Measurements from ENCODE around the gene ALX3.

Gene ALX3

GRCh38 chr1:110017792-110018191 lies 52.7 kb downstream of the ALX3 start:
- FAIRE-seq (no peak), DNase-seq (ENCODE audit: insufficient read length, low spot score) (no peak)
- TF ChIP-seq CTCF (IDR thresholded peaks at IDR 0.05; ENCODE audit: insufficient read depth, missing control alignments) = no peak

- DNase-seq (ENCODE audit: insufficient read length, low spot score) (no peak), FAIRE-seq (no peak)
- no peak for TF ChIP-seq CTCF (IDR thresholded peaks at IDR 0.05; ENCODE audit: insufficient read depth, missing control alignments)
Observed at GRCh38 chr1:110012100-110012780, 58.2 kb downstream of the ALX3 start.

GRCh38 chr1:110011527-110012041 lies 58.9 kb downstream of the ALX3 start:
- no peak for DNase-seq (ENCODE audit: insufficient read length, low spot score)
- TF ChIP-seq CTCF (IDR thresholded peaks at IDR 0.05; ENCODE audit: insufficient read depth, missing control alignments) = peak; percentile 48
- FAIRE-seq = no peak

All from D721Med (cell line).